ENCODE data around the gene B3GAT1.

DNA sequence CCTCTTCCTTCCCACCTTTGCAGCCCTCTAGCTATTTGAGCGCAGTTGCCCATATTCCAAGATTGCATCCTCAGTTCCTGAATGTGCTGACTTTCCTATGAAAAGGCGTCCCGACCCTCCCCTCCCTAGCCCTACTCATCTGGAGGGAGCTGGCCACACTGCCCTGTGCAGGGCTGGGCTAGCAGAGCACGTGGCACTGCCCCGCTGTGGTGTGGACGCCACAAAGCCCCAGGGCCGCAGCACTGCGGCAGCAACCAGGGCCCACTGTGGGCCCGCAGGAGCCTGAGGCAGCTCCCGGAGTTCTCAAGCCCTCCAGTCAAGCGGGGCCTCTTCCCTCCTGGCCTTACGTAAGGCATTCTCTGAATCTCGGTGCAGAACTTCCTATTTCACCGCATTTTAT, 27.6 kb downstream of the B3GAT1 start:
- TF ChIP-seq, protein P1, sequence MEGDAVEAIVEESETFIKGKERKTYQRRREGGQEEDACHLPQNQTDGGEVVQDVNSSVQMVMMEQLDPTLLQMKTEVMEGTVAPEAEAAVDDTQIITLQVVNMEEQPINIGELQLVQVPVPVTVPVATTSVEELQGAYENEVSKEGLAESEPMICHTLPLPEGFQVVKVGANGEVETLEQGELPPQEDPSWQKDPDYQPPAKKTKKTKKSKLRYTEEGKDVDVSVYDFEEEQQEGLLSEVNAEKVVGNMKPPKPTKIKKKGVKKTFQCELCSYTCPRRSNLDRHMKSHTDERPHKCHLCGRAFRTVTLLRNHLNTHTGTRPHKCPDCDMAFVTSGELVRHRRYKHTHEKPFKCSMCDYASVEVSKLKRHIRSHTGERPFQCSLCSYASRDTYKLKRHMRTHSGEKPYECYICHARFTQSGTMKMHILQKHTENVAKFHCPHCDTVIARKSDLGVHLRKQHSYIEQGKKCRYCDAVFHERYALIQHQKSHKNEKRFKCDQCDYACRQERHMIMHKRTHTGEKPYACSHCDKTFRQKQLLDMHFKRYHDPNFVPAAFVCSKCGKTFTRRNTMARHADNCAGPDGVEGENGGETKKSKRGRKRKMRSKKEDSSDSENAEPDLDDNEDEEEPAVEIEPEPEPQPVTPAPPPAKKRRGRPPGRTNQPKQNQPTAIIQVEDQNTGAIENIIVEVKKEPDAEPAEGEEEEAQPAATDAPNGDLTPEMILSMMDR (IDR thresholded peaks at IDR 0.05), result no peak
- TF ChIP-seq POLR2A (IDR thresholded peaks at IDR 0.05), result no peak
